IMR-90 (cell line): Measurements from ENCODE around the gene GCN1. TPM values are rescaled to one million over a fixed set of nuclear protein-coding genes. Genes with fewer than 3 reads are reported as not detected.

ENCODE experiments used
- ATAC-seq: fragments of 200-7000 bp; cut with Tn5 transposase; 2 replicates; pipeline ENCODE4 v1.9.1; 2020; ENCODE audit warnings: low read depth, mild to moderate bottlenecking, moderate library complexity
- BruUV-seq: library from RNA; stranded (reverse); fragments of 400-500 nt; replicated peaks from 2 replicates; lab custom pipeline; 2021; lab: Mats Ljungman, UMichigan
- CTCF ChIA-PET: fragments of 300-600 bp; formaldehyde crosslinking; extraction: SDS; loops from one replicate; lab custom pipeline; 2021; ENCODE audit warnings: antibody characterized with exemption; lab: Yijun Ruan, JAX
- POLR2A ChIA-PET: fragments of 300-600 bp; sonication (Branson Sonifier 250); formaldehyde crosslinking; loops from one replicate; lab custom pipeline; 2022; ENCODE audit warnings: antibody characterized with exemption; ENCODE audit not compliant: unreplicated experiment; lab: Charles Lee
- DNase-seq: peaks from one replicate; pipeline ENCODE4 v3.0.0; 2013
- H2AFZ ChIP-seq: replicated peaks from 2 replicates; pipeline ENCODE3; 2013; ENCODE audit warnings: low read length, mild to moderate bottlenecking; ENCODE audit not compliant: poor library complexity
- H2AK5ac ChIP-seq: 2 replicates; pipeline ENCODE4 v1.6.1; 2013; ENCODE audit warnings: low read depth, low read length, inconsistent platforms
- H2AK9ac ChIP-seq: replicated peaks from 2 replicates; pipeline ENCODE3; 2013; ENCODE audit warnings: mild to moderate bottlenecking, low read depth, low read length, moderate library complexity; ENCODE audit not compliant: poor library complexity
- H2BK120ac ChIP-seq: 2 replicates; pipeline ENCODE4 v1.6.1; 2013; ENCODE audit warnings: low read depth, low read length, inconsistent platforms
- H2BK15ac ChIP-seq: 3 replicates; pipeline ENCODE4 v1.6.1; 2013; ENCODE audit warnings: low read depth, low read length, inconsistent platforms
- H2BK20ac ChIP-seq: 2 replicates; pipeline ENCODE4 v1.6.1; 2013; ENCODE audit warnings: low read depth, mild to moderate bottlenecking, inconsistent platforms, low read length, moderate library complexity
- H2BK5ac ChIP-seq: 2 replicates; pipeline ENCODE4 v1.6.1; 2013; ENCODE audit warnings: mild to moderate bottlenecking, low read depth, low read length, inconsistent platforms; ENCODE audit not compliant: poor library complexity, severe bottlenecking
- H3K14ac ChIP-seq: replicated peaks from 2 replicates; pipeline ENCODE4 v1.6.1; 2013; ENCODE audit warnings: low read depth, low read length, inconsistent platforms
- H3K18ac ChIP-seq: 2 replicates; pipeline ENCODE4 v1.6.1; 2013; ENCODE audit warnings: low read depth, low read length, control low read depth
- H3K23ac ChIP-seq: 2 replicates; pipeline ENCODE4 v1.6.1; 2013; ENCODE audit warnings: low read depth, low read length, inconsistent platforms
- H3K27ac ChIP-seq: 2 replicates; pipeline ENCODE4 v1.5.1; 2013; ENCODE audit warnings: mild to moderate bottlenecking, control low read depth, low read length; ENCODE audit not compliant: insufficient read depth
- H3K27me3 ChIP-seq: 2 replicates; pipeline ENCODE4 v1.6.1; 2013; ENCODE audit warnings: low read length; ENCODE audit not compliant: control insufficient read depth, insufficient read depth
- H3K36me3 ChIP-seq: 2 replicates; pipeline ENCODE4 v1.6.1; 2013; ENCODE audit warnings: low read length, mixed read lengths; ENCODE audit not compliant: control insufficient read depth, insufficient read depth
- H3K4ac ChIP-seq: 2 replicates; pipeline ENCODE4 v1.6.1; 2013; ENCODE audit warnings: low read depth, low read length, inconsistent platforms
- H3K4me1 ChIP-seq: 2 replicates; pipeline ENCODE4 v1.6.1; 2013; ENCODE audit warnings: low read length, mixed read lengths; ENCODE audit not compliant: control insufficient read depth, insufficient read depth
- H3K4me2 ChIP-seq: 2 replicates; pipeline ENCODE4 v1.6.1; 2013; ENCODE audit warnings: low read depth, mild to moderate bottlenecking, control low read depth, low read length, moderate library complexity
- H3K4me3 ChIP-seq: 2 replicates; pipeline ENCODE4 v1.5.1; 2013; ENCODE audit warnings: low read depth, mild to moderate bottlenecking, control low read depth, low read length, moderate library complexity; ENCODE audit not compliant: insufficient read depth
- H3K56ac ChIP-seq: 2 replicates; pipeline ENCODE4 v1.6.1; 2013; ENCODE audit warnings: low read length, inconsistent platforms; ENCODE audit not compliant: insufficient read depth; ENCODE audit errors: extremely low read depth
- H3K79me1 ChIP-seq, 2 experiments: 2 replicates each; pipeline ENCODE4 v1.6.1; 2013; ENCODE audit warnings: low read length in 2 of 2, inconsistent platforms in 1 of 2, low read depth in 1 of 2
- H3K9ac ChIP-seq: 2 replicates; pipeline ENCODE4 v1.6.1; 2013; ENCODE audit warnings: low read depth, low read length, control low read depth
- H3K9me1 ChIP-seq: 2 replicates; pipeline ENCODE4 v1.6.1; 2013; ENCODE audit warnings: low read length, inconsistent platforms; ENCODE audit not compliant: insufficient read depth
- H3K9me3 ChIP-seq: 2 replicates; pipeline ENCODE4 v1.6.1; 2013; ENCODE audit warnings: low read length; ENCODE audit not compliant: control insufficient read depth, insufficient read depth
- H4K20me1 ChIP-seq: 2 replicates; pipeline ENCODE4 v1.6.1; 2013; ENCODE audit warnings: low read length, inconsistent platforms; ENCODE audit not compliant: insufficient read depth
- H4K5ac ChIP-seq: 2 replicates; pipeline ENCODE4 v1.6.1; 2013; ENCODE audit warnings: mild to moderate bottlenecking, low read depth, low read length, control low read depth
- H4K8ac ChIP-seq, 2 experiments: 2 replicates each; pipeline ENCODE4 v1.6.1; 2013; ENCODE audit warnings: low read depth in 2 of 2, low read length in 2 of 2, control low read depth in 1 of 2, inconsistent platforms in 1 of 2
- H4K91ac ChIP-seq: 2 replicates; pipeline ENCODE4 v1.6.1; 2013; ENCODE audit warnings: low read depth, low read length, inconsistent platforms; ENCODE audit not compliant: insufficient read depth
- CHD1 ChIP-seq: IDR thresholded peaks from 2 replicates; pipeline ENCODE4 v1.6.1; 2012; ENCODE audit warnings: low read depth, low read length, improper control_type of control experiment
- MXI1 ChIP-seq: IDR thresholded peaks from 2 replicates; pipeline ENCODE4 v1.6.1; 2012; ENCODE audit warnings: low read depth, mild to moderate bottlenecking, low read length, moderate library complexity, borderline replicate concordance
- POLR2A ChIP-seq: IDR thresholded peaks from 2 replicates; pipeline ENCODE4 v1.6.1; 2012; ENCODE audit warnings: mild to moderate bottlenecking, low read depth, low read length
- SMC3 ChIP-seq: fragments of 150-350 bp; IDR thresholded peaks from 2 replicates; pipeline ENCODE4 v1.6.1; 2016; ENCODE audit warnings: low read depth, mild to moderate bottlenecking, antibody characterized with exemption, low read length, moderate library complexity
- WGBS, 2 experiments: methylation state at CpG; one replicate each; pipeline versions ENCODE4 v1.1.5 to v1.1.7; 2013; ENCODE audit warnings: missing lambda C conversion rate in 2 of 2; ENCODE audit not compliant: insufficient read length in 1 of 2; ENCODE audit errors: extremely low coverage in 2 of 2; 5-methylcytosine and 5-hydroxymethylcytosine counted together
- dilution Hi-C: fragments of 300-500 bp; cut with HindIII; formaldehyde crosslinking; loops from one replicate; pipeline ENCODE4 v1.14.3; 2018; ENCODE audit warnings: low sequenced_read_pairs; ENCODE audit not compliant: unreplicated experiment
- in situ Hi-C: fragments of 300-500 bp; cut with MboI; formaldehyde crosslinking; loops from 3 replicates; pipeline ENCODE4 v1.14.3; 2019; ENCODE audit warnings: low sequenced_read_pairs, inconsistent platforms, mixed read lengths
- intact Hi-C: fragments of 100-400 bp; cut with micrococcal nuclease; formaldehyde crosslinking; loops from 2 replicates; pipeline ENCODE4 v1.10.0; 2022
- polyA plus RNA-seq, 3 experiments: library from polyadenylated mRNA; depleted of rRNA; stranded (reverse); fragments of >200 nt; gene quantifications; 2 replicates each; pipeline ENCODE4 v1.2.3, GENCODE V29; 2012; ENCODE audit warnings: low replicate concordance in 1 of 3
- total RNA-seq: library from RNA; depleted of rRNA; stranded (reverse); fragments of >200 nt; gene quantifications from 2 replicates; pipeline ENCODE4 v1.2.3, GENCODE V29; 2012

Gene GCN1
- total and polyA plus RNA-seq, 2 of the 4 experiments (the other 2 are of a cell fraction), result 57.8 to 77.6 TPM

DNA sequence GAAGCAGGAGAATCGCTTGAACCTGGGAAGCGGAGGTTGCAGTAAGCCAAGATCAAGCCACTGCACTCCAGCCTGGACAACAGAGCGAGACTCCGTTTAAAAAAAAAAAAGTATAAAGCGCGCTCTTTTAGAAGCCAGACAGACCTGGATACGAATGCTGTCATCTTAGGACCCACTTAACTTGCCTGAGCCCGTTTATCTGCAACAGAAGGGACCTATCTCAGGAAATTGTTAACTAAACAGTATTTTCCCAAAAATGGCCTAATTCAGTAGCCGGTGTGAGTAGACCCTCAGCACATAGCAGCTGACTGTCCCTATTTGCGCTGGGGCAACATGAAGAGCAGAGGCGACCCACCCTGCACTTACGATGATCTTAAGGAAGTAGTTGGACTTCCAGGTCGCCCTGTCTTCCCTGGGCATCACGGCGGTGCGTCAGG, 5.9 kb upstream of the GCN1 start:
- Histone ChIP-seq H3K4me2 (peak overlapping the region; percentile 95), H4K5ac (0 out of 2 replicates have a peak overlapping the region, but pooled peaks have one; percentile 29), H2AFZ (no peak overlapping the region), H2BK120ac (no peak overlapping the region), H3K79me1 (peaks cover 8 to 47% of the 10 kb centered on the region in 2 experiments), H2BK5ac (peak overlapping the region; percentile 39), H3K27ac (peak overlapping the region; percentile 57), H3K23ac (peak overlapping the region; percentile 90), H3K18ac (no peak overlapping the region), H3K4ac (peak overlapping the region; percentile 86), H2BK15ac (no peak overlapping the region), H3K9me1 (0 out of 2 replicates have a peak, but pooled peaks cover 7% of the 10 kb centered on the region), H2BK20ac (no peak overlapping the region), H4K20me1 (peaks cover 41% of the 10 kb centered on the region), H3K14ac (peak overlapping the region; percentile 98), H2AK5ac (peak overlapping the region; percentile 71), H3K56ac (peak overlapping the region; percentile 96), H3K27me3 (no peaks in the 10 kb centered on the region), H2AK9ac (peak overlapping the region; percentile 98), H3K9ac (peak overlapping the region; percentile 96), H3K36me3 (peaks cover 38% of the 10 kb centered on the region), H4K8ac (peak overlapping the region; percentile 58 to 59; a peak in 1 of 4 replicates), H3K4me3 (peak overlapping the region; percentile 57), H4K91ac (peak overlapping the region; percentile 65), H3K9me3 (no peaks in the 10 kb centered on the region), H3K4me1 (peaks cover 3% of the 10 kb centered on the region)
- 5% methylated on average over 4 of the region's 16 CpGs; no CpG with 5 or more reads in 1 of the 2 experiments for WGBS, 2 experiments
- POLR2A ChIA-PET, result interaction anchor here (0.6 to 2.8 kb wide), 8 partner anchors 12 to 91 kb away, joined by 4 to 45 read pairs (median 9); partner anchors contain the start of genes PXN, RNU4-1 and RNU4-2
- in situ Hi-C loops, result no loop called here
- ATAC-seq (no peak), DNase-seq (no peak)
- intact Hi-C loops, result loop anchor here (2.0 kb wide), 1 partner anchor 64 kb away; the partner anchor contains the start of gene PXN
- no TSS peak for BruUV-seq
- dilution Hi-C loops, result no loop called here
- CTCF ChIA-PET, result interaction anchor here (0.6 to 2.9 kb wide), 7 partner anchors 21 to 83 kb away, joined by 3 to 11 read pairs (median 6); partner anchors contain the start of gene PXN
- TF ChIP-seq MXI1 (no peak), SMC3 (no peak), CHD1 (0 out of 2 replicates have a peak, but pooled peaks have one; percentile 37), POLR2A (no peak)
